Neuronal stem cell (in vitro differentiated cells): ENCODE measurements around the gene BAIAP2.

Experiments used
- DNase-seq: peaks from one replicate; pipeline ENCODE4 v3.0.0-alpha.2; 2013; ENCODE audit warnings: low spot score
- H2AFZ ChIP-seq: one replicate; pipeline ENCODE4 v1.6.1; 2013; ENCODE audit warnings: mild to moderate bottlenecking, low read length, inconsistent platforms
- H2AK5ac ChIP-seq: 2 replicates; pipeline ENCODE4 v1.6.1; 2013; ENCODE audit warnings: low read depth, mild to moderate bottlenecking, inconsistent platforms, low read length, moderate library complexity, mixed read lengths
- H2BK120ac ChIP-seq: 2 replicates; pipeline ENCODE4 v1.6.1; 2013; ENCODE audit warnings: low read depth, mild to moderate bottlenecking, inconsistent platforms, low read length, moderate library complexity, mixed read lengths
- H2BK12ac ChIP-seq: one replicate; pipeline ENCODE4 v1.6.1; 2013; ENCODE audit warnings: low read length, inconsistent platforms
- H2BK15ac ChIP-seq: 2 replicates; pipeline ENCODE4 v1.6.1; 2013; ENCODE audit warnings: mild to moderate bottlenecking, low read length, inconsistent platforms, mixed read lengths
- H2BK5ac ChIP-seq: one replicate; pipeline ENCODE4 v1.6.1; 2013; ENCODE audit warnings: inconsistent platforms, mild to moderate bottlenecking, low read length, moderate library complexity
- H3K14ac ChIP-seq: one replicate; pipeline ENCODE4 v1.6.1; 2013; ENCODE audit warnings: low read length, inconsistent platforms
- H3K18ac ChIP-seq: 2 replicates; pipeline ENCODE4 v1.6.1; 2013; ENCODE audit warnings: low read length, inconsistent platforms
- H3K23ac ChIP-seq: 2 replicates; pipeline ENCODE4 v1.6.1; 2013; ENCODE audit warnings: low read depth, mild to moderate bottlenecking, mixed read lengths, low read length, inconsistent platforms; ENCODE audit not compliant: poor library complexity
- H3K27ac ChIP-seq: replicated peaks from 3 replicates; pipeline ENCODE4 v1.5.1; 2013; ENCODE audit warnings: low read length, inconsistent platforms
- H3K27me3 ChIP-seq, 3 experiments: 2 replicates each; pipeline ENCODE4 v1.6.1; 2013; ENCODE audit warnings: low read length in 3 of 3, mild to moderate bottlenecking in 2 of 3, inconsistent platforms in 1 of 3, low read depth in 1 of 3, mixed read lengths in 1 of 3, moderate library complexity in 1 of 3; ENCODE audit not compliant: control insufficient read depth in 3 of 3, insufficient read depth in 3 of 3
- H3K36me3 ChIP-seq, 2 donors: replicated peaks in 1 of 2; 2 replicates each; pipeline ENCODE4 v1.6.1; 2013; ENCODE audit warnings: low read length in 2 of 2; ENCODE audit not compliant: control insufficient read depth in 2 of 2, insufficient read depth in 2 of 2
- H3K4ac ChIP-seq: 2 replicates; pipeline ENCODE4 v1.6.1; 2013; ENCODE audit warnings: inconsistent platforms, mild to moderate bottlenecking, low read length, moderate library complexity
- H3K4me1 ChIP-seq, 2 donors: 1 replicate in 1 of 2; 2 replicates in 1 of 2; pipeline ENCODE4 v1.6.1; 2013; ENCODE audit warnings: low read length in 2 of 2, low read depth in 1 of 2; ENCODE audit not compliant: control insufficient read depth in 2 of 2, insufficient read depth in 1 of 2
- H3K4me2 ChIP-seq: one replicate; pipeline ENCODE4 v1.6.1; 2013; ENCODE audit warnings: mild to moderate bottlenecking, low read length, inconsistent platforms; ENCODE audit not compliant: insufficient read depth, poor library complexity, severe bottlenecking
- H3K4me3 ChIP-seq, 2 donors: 2 replicates each; pipeline ENCODE4 v1.5.1; 2013; ENCODE audit warnings: low read length in 2 of 2, mild to moderate bottlenecking in 2 of 2, inconsistent platforms in 1 of 2, moderate library complexity in 1 of 2
- H3K79me1 ChIP-seq: one replicate; pipeline ENCODE4 v1.6.1; 2013; ENCODE audit warnings: low read depth, mild to moderate bottlenecking, inconsistent platforms, low read length, moderate library complexity
- H3K9ac ChIP-seq: one replicate; pipeline ENCODE4 v1.6.1; 2013; ENCODE audit warnings: mild to moderate bottlenecking, low read depth, low read length, inconsistent platforms; ENCODE audit not compliant: poor library complexity
- H3K9me3 ChIP-seq, 2 donors: replicated peaks in 1 of 2; 2 replicates each; pipeline versions ENCODE3 to v1.6.1; 2013; ENCODE audit warnings: low read length in 2 of 2, mild to moderate bottlenecking in 2 of 2, inconsistent platforms in 1 of 2, low read depth in 1 of 2, mixed read lengths in 1 of 2, moderate library complexity in 1 of 2; ENCODE audit not compliant: control insufficient read depth in 2 of 2, insufficient read depth in 1 of 2
- H4K8ac ChIP-seq: one replicate; pipeline ENCODE4 v1.6.1; 2013; ENCODE audit warnings: low read depth, mild to moderate bottlenecking, inconsistent platforms, low read length, moderate library complexity
- H4K91ac ChIP-seq: one replicate; pipeline ENCODE4 v1.6.1; 2013; ENCODE audit warnings: low read length, low read depth, mild to moderate bottlenecking, inconsistent platforms; ENCODE audit not compliant: poor library complexity
- WGBS, 2 donors: extraction: QIAGEN DNeasy Blood & Tissue Kit; methylation state at CpG; one replicate each; pipeline ENCODE4 v1.1.7; 2013; ENCODE audit warnings: missing lambda C conversion rate in 2 of 2, mixed read lengths in 1 of 2; ENCODE audit not compliant: insufficient read length in 2 of 2, insufficient replicate concordance in 1 of 2; ENCODE audit errors: extremely low coverage in 2 of 2; 5-methylcytosine and 5-hydroxymethylcytosine counted together

Gene BAIAP2

GRCh38 chr17:81063106-81064093 is 28.4 kb downstream of the BAIAP2 start:
- no peak overlapping the region for H3K18ac ChIP-seq
- H2BK120ac ChIP-seq: no peak overlapping the region
- H3K4ac ChIP-seq: no peak overlapping the region
- WGBS, 2 donors: no CpG with 5 or more reads among the region's 22 CpGs
- H2AFZ ChIP-seq: no peak overlapping the region
- H3K23ac ChIP-seq: no peak overlapping the region
- H3K9ac ChIP-seq: no peak overlapping the region
- H3K9me3 ChIP-seq: no peaks in the 10 kb centered on the region
- peaks cover 5% of the 10 kb centered on the region for H3K79me1 ChIP-seq
- no peak overlapping the region for H2BK12ac ChIP-seq
- no peak overlapping the region for H3K27ac ChIP-seq
- H4K91ac ChIP-seq: no peak overlapping the region
- H2BK15ac ChIP-seq: no peak overlapping the region
- no peak overlapping the region for H2BK5ac ChIP-seq
- H3K14ac ChIP-seq: no peak overlapping the region
- peaks cover 9 to 28% of the 10 kb centered on the region in 2 donors for H3K4me1 ChIP-seq
- H3K4me2 ChIP-seq: no peak overlapping the region
- H3K36me3 ChIP-seq: peaks cover 6 to 56% of the 10 kb centered on the region in 2 donors
- no peak overlapping the region for H4K8ac ChIP-seq
- H3K27me3 ChIP-seq: no peaks in the 10 kb centered on the region
- H3K4me3 ChIP-seq: no peak overlapping the region
- H2AK5ac ChIP-seq: no peak overlapping the region
- DNase-seq: no peak

- no CpG with 5 or more reads among the region's 19 CpGs for WGBS, 2 donors
- no peak for DNase-seq
- peak overlapping the region; percentile 87 for H2BK5ac ChIP-seq
These were observed 29.9 kb downstream of the BAIAP2 start for GRCh38 chr17:81064678-81065475.

GRCh38 chr17:81065500-81065899 is 30.5 kb downstream of the BAIAP2 start:
- no peaks in the 10 kb centered on the region for H3K9me3 ChIP-seq
- no peak for DNase-seq
- no peak overlapping the region for H2BK120ac ChIP-seq
- H2BK12ac ChIP-seq: peak overlapping the region; percentile 60
- H3K36me3 ChIP-seq: peaks cover 3 to 47% of the 10 kb centered on the region in 2 donors
- H3K79me1 ChIP-seq: peaks cover 5% of the 10 kb centered on the region
- peak overlapping the region in 1 of 2 donors; percentile 59 for H3K4me3 ChIP-seq
- peak overlapping the region; percentile 73 for H3K18ac ChIP-seq
- peak overlapping the region; percentile 41 for H4K91ac ChIP-seq
- H3K4me2 ChIP-seq: no peak overlapping the region
- peak overlapping the region; percentile 66 for H2AK5ac ChIP-seq
- H3K23ac ChIP-seq: peak overlapping the region; percentile 17
- H3K9ac ChIP-seq: peak overlapping the region; percentile 14
- peaks cover 13 to 30% of the 10 kb centered on the region in 2 donors for H3K4me1 ChIP-seq
- WGBS, 2 donors: no CpG with 5 or more reads among the region's 10 CpGs
- H4K8ac ChIP-seq: no peak overlapping the region
- H3K4ac ChIP-seq: peak overlapping the region; percentile 32
- H2BK5ac ChIP-seq: peak overlapping the region; percentile 87
- no peaks in the 10 kb centered on the region for H3K27me3 ChIP-seq
- H3K27ac ChIP-seq: no peak overlapping the region
- no peak overlapping the region for H3K14ac ChIP-seq
- H2AFZ ChIP-seq: no peak overlapping the region
- peak overlapping the region; percentile 31 for H2BK15ac ChIP-seq

More at GRCh38 chr17:81064678-81065475, 29.9 kb downstream of the BAIAP2 start:
- Histone ChIP-seq H3K14ac (no peak overlapping the region), H3K18ac (peak overlapping the region; percentile 62), H3K4ac (peak overlapping the region; percentile 32), H4K8ac (no peak overlapping the region), H3K27ac (peak overlapping the region; percentile 17), H2AFZ (no peak overlapping the region), H3K23ac (peak overlapping the region; percentile 17), H2BK12ac (peak overlapping the region; percentile 60), H2BK120ac (no peak overlapping the region), H3K79me1 (peaks cover 5% of the 10 kb centered on the region), H2BK15ac (peak overlapping the region; percentile 31), H3K4me2 (no peak overlapping the region), H3K9me3 (no peaks in the 10 kb centered on the region), H3K4me3 (peak overlapping the region in 1 of 2 donors; percentile 59), H3K4me1 (peaks cover 9 to 28% of the 10 kb centered on the region in 2 donors), H3K36me3 (peaks cover 3 to 52% of the 10 kb centered on the region in 2 donors), H2AK5ac (peak overlapping the region; percentile 44), H4K91ac (peak overlapping the region; percentile 41), H3K27me3 (no peaks in the 10 kb centered on the region), H3K9ac (peak overlapping the region; percentile 14)
